NCI-H146 treated with DMSO at 0.1 percent for 48 hours (cell line): ENCODE measurements around the gene SPTLC2.
"Not testable (repeated sequence)": the region's sequence is repeated elsewhere in the genome, so short reads cannot be mapped to it uniquely, and the experiment has no call there.

Experiments
- DNase-seq: peaks from one replicate; lab custom pipeline; 2025; ENCODE audit not compliant: unreplicated experiment; lab: John Stamatoyannopoulos, UW

The SPTLC2 gene

GRCh38 chr14:77590845-77591485 is 25.5 kb downstream of the SPTLC2 start:
- no peak for DNase-seq

GRCh38 chr14:77589099-77589498 is 27.3 kb downstream of the SPTLC2 start:
- no peak for DNase-seq

- DNase-seq, result not testable (repeated sequence)
Observed at GRCh38 chr14:77588411-77589025, 27.9 kb downstream of the SPTLC2 start.

- no peak for DNase-seq
Observed at GRCh38 chr14:77585385-77585784, 31.1 kb downstream of the SPTLC2 start.

GRCh38 chr14:77584809-77585208 is 31.6 kb downstream of the SPTLC2 start:
- no peak for DNase-seq

- DNase-seq, result no peak
Observed at GRCh38 chr14:77583657-77584056, 32.8 kb downstream of the SPTLC2 start.

GRCh38 chr14:77582511-77582910 is 33.9 kb downstream of the SPTLC2 start:
- no peak for DNase-seq

GRCh38 chr14:77580964-77581505 is 35.4 kb downstream of the SPTLC2 start:
- no peak for DNase-seq

- DNase-seq, result no peak
Observed at GRCh38 chr14:77580477-77580876, 36.0 kb downstream of the SPTLC2 start.

- DNase-seq, result no peak
Observed at GRCh38 chr14:77579780-77580179, 36.7 kb downstream of the SPTLC2 start.

- no peak for DNase-seq
Observed at GRCh38 chr14:77579065-77579464, 37.4 kb downstream of the SPTLC2 start.

GRCh38 chr14:77574446-77575115 is 41.9 kb downstream of the SPTLC2 start:
- DNase-seq, result no peak

- no peak for DNase-seq
Observed at GRCh38 chr14:77573964-77574363, 42.5 kb downstream of the SPTLC2 start.

- no peak for DNase-seq
Observed at GRCh38 chr14:77570706-77571268, 45.6 kb downstream of the SPTLC2 start.

GRCh38 chr14:77565994-77566305 is 50.5 kb downstream of the SPTLC2 start:
- DNase-seq, result no peak

GRCh38 chr14:77565289-77565993 is 51.0 kb downstream of the SPTLC2 start:
- DNase-seq, result no peak

GRCh38 chr14:77562681-77563080 is 53.8 kb downstream of the SPTLC2 start:
- no peak for DNase-seq

- DNase-seq, result no peak
Observed at GRCh38 chr14:77561881-77562280, 54.6 kb downstream of the SPTLC2 start.

GRCh38 chr14:77559381-77559780 is 57.1 kb downstream of the SPTLC2 start:
- no peak for DNase-seq

- DNase-seq, result no peak
Observed at GRCh38 chr14:77557391-77557790, 59.0 kb downstream of the SPTLC2 start.

GRCh38 chr14:77556946-77557345 is 59.5 kb downstream of the SPTLC2 start:
- DNase-seq, result no peak
